ENCODE data around the gene GOLPH3L.
"Not testable (repeated sequence)": the region's sequence is repeated elsewhere in the genome, so short reads cannot be mapped to it uniquely, and the experiment has no call there.

GOLPH3L gene

GRCh38 chr1:150604226-150604588 lies 92.7 kb downstream of the GOLPH3L start:
- no peaks in the 10 kb centered on the region for H3K27me3 ChIP-seq (ENCODE audit: control insufficient read depth, insufficient read depth, low read length)
- H3K4me3 ChIP-seq (ENCODE audit: low read length), result no peak overlapping the region
- peaks cover 3% of the 10 kb centered on the region for H3K4me1 ChIP-seq (ENCODE audit: control insufficient read depth, insufficient read depth, low read length)
- H3K9ac ChIP-seq (ENCODE audit: low read length), result no peak overlapping the region
- H3K27ac ChIP-seq (ENCODE audit: low read depth, low read length), result peak overlapping the region; percentile 65
- H3K36me3 ChIP-seq (ENCODE audit: control insufficient read depth, insufficient read depth, low read length), result no peaks in the 10 kb centered on the region

GRCh38 chr1:150603711-150604110 lies 93.2 kb downstream of the GOLPH3L start:
- Histone ChIP-seq H3K27me3 (ENCODE audit: control insufficient read depth, insufficient read depth, low read length) (no peaks in the 10 kb centered on the region), H3K9ac (ENCODE audit: low read length) (no peak overlapping the region), H3K4me3 (ENCODE audit: low read length) (no peak overlapping the region), H3K4me1 (ENCODE audit: control insufficient read depth, insufficient read depth, low read length) (peaks cover 3% of the 10 kb centered on the region), H3K27ac (ENCODE audit: low read depth, low read length) (no peak overlapping the region), H3K36me3 (ENCODE audit: control insufficient read depth, insufficient read depth, low read length) (no peaks in the 10 kb centered on the region)

GRCh38 chr1:150602372-150602771 lies 94.6 kb downstream of the GOLPH3L start:
- H3K27me3 ChIP-seq (ENCODE audit: control insufficient read depth, insufficient read depth, low read length); H3K4me1 ChIP-seq (ENCODE audit: control insufficient read depth, insufficient read depth, low read length); H3K36me3 ChIP-seq (ENCODE audit: control insufficient read depth, insufficient read depth, low read length); H3K9ac ChIP-seq (ENCODE audit: low read length); H3K27ac ChIP-seq (ENCODE audit: low read depth, low read length); H3K4me3 ChIP-seq (ENCODE audit: low read length): not testable (repeated sequence)

- no peaks in the 10 kb centered on the region for H3K36me3 ChIP-seq (ENCODE audit: control insufficient read depth, insufficient read depth, low read length)
- no peak overlapping the region for H3K9ac ChIP-seq (ENCODE audit: low read length)
- peaks cover 3% of the 10 kb centered on the region for H3K4me1 ChIP-seq (ENCODE audit: control insufficient read depth, insufficient read depth, low read length)
- no peaks in the 10 kb centered on the region for H3K27me3 ChIP-seq (ENCODE audit: control insufficient read depth, insufficient read depth, low read length)
- H3K27ac ChIP-seq (ENCODE audit: low read depth, low read length), result no peak overlapping the region
- no peak overlapping the region for H3K4me3 ChIP-seq (ENCODE audit: low read length)
Measured at GRCh38 chr1:150601540-150601939, 95.4 kb downstream of the GOLPH3L start.

- not testable (repeated sequence) for H3K27ac ChIP-seq (ENCODE audit: low read depth, low read length); H3K27me3 ChIP-seq (ENCODE audit: control insufficient read depth, insufficient read depth, low read length); H3K9ac ChIP-seq (ENCODE audit: low read length); H3K36me3 ChIP-seq (ENCODE audit: control insufficient read depth, insufficient read depth, low read length); H3K4me1 ChIP-seq (ENCODE audit: control insufficient read depth, insufficient read depth, low read length); H3K4me3 ChIP-seq (ENCODE audit: low read length)
Measured at GRCh38 chr1:150598346-150598745, 98.6 kb downstream of the GOLPH3L start.

- no peak overlapping the region for H3K9ac ChIP-seq (ENCODE audit: low read length)
- no peaks in the 10 kb centered on the region for H3K36me3 ChIP-seq (ENCODE audit: control insufficient read depth, insufficient read depth, low read length)
- H3K4me3 ChIP-seq (ENCODE audit: low read length), result no peak overlapping the region
- H3K27ac ChIP-seq (ENCODE audit: low read depth, low read length), result no peak overlapping the region
- H3K4me1 ChIP-seq (ENCODE audit: control insufficient read depth, insufficient read depth, low read length), result no peaks in the 10 kb centered on the region
- no peaks in the 10 kb centered on the region for H3K27me3 ChIP-seq (ENCODE audit: control insufficient read depth, insufficient read depth, low read length)
Measured at GRCh38 chr1:150596976-150597375, 100.0 kb downstream of the GOLPH3L start.

Data from rectal smooth muscle tissue (tissue), 1 donor.